A673 (cell line): ENCODE results near the gene RIGI.

Source experiments
- CTCF ChIP-seq: fragments of 300-800, 200-600 bp; sonication (generic); conservative IDR thresholded peaks from 2 replicates; pipeline ENCODE4 v1.5.1; 2017; ENCODE audit warnings: low read depth, mild to moderate bottlenecking, antibody characterized with exemption, low read length, moderate library complexity, mixed read lengths
- EZH2 ChIP-seq: fragments of 200-600 bp; sonication (generic); IDR thresholded peaks from 2 replicates; pipeline ENCODE4 v1.6.1; 2017; ENCODE audit warnings: borderline replicate concordance, low read depth, mild to moderate bottlenecking, mixed read lengths, antibody characterized with exemption, low read length; ENCODE audit not compliant: poor library complexity, severe bottlenecking

GRCh38 chr9:32524892-32525708, 896 bp downstream of the RIGI start:
- TF ChIP-seq EZH2 (no peak), CTCF (no peak)
